ENCODE data around the gene NUP153. TPM values are rescaled to one million over a fixed set of nuclear protein-coding genes. Genes with fewer than 3 reads are reported as not detected.

Gene NUP153
- polyA plus RNA-seq, 4 donors, result 51.9 to 60.8 (median 60.6) TPM

GRCh38 chr6:17577059-17577458 is 129.7 kb downstream of the NUP153 start:
- no peak for DNase-seq (ENCODE audit: low read depth in 4 of 4, low spot score in 3 of 4)

GRCh38 chr6:17574866-17575560 is 131.7 kb downstream of the NUP153 start:
- DNase-seq (ENCODE audit: low read depth in 4 of 4, low spot score in 3 of 4), result no peak

DNA sequence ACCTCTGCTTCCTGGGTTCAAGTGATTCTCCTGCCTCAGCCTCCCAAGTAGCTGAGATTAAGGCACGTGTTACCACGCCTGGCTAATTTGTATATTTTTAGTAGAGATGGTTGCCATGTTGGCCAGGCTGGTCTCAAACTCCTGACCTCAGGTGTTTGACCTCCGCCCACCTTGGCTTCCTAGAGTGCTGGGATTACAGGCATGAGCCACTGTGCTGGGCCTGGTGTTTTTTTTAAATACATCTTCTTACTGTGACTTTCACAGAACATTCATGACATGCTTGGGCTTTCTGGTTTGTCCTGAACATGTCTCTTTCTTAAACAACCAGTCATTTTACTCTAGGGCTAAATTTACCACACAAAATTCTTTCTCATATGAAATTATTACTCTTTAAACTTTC is 141.3 kb downstream of the NUP153 start:
- no peak for DNase-seq (ENCODE audit: low read depth in 4 of 4, low spot score in 3 of 4)

Other genes starting within 250 kb of the NUP153 start
- gene FAM8A1, start 106.6 kb downstream of the NUP153 start, polyA plus RNA-seq (ENCODE audit: insufficient read length in 4 of 4), result 10 to 100 TPM; 43.1 to 55.0 (median 50.9) TPM

All from right renal pelvis (tissue), 4 donors.